Adrenal gland (tissue), 12 donors: ENCODE data around the gene FSTL5. TPM values are rescaled to one million over a fixed set of nuclear protein-coding genes. Genes with fewer than 3 reads are reported as not detected.

Experiments
- DNase-seq, 7 donors: peaks; one replicate each; pipeline ENCODE4 v3.0.0-alpha.2; 2019 to 2020
- H3K27ac ChIP-seq, 5 donors: fragments of 200-600 bp; sonication (generic) in 4 of 5; 1 replicate in 3 of 5; 2 replicates in 2 of 5; pipeline versions ENCODE4 v1.5.1 to v1.8.0; 2016 to 2020; ENCODE audit warnings: mild to moderate bottlenecking in 1 of 5
- H3K27me3 ChIP-seq: fragments of 200-600 bp; 2 replicates; pipeline ENCODE4 v1.8.0; 2021
- H3K36me3 ChIP-seq, 2 donors: fragments of 200-600 bp; replicated peaks in 1 of 2; 1 replicate in 1 of 2; 2 replicates in 1 of 2; pipeline versions ENCODE4 v1.5.1 to v1.8.0; 2018 to 2022
- H3K4me1 ChIP-seq, 2 donors: fragments of 200-600 bp; replicated peaks in 1 of 2; 1 replicate in 1 of 2; 2 replicates in 1 of 2; pipeline versions ENCODE4 v1.5.1 to v1.8.0; 2018 to 2021
- H3K4me3 ChIP-seq, 4 donors: fragments of 200-600 bp; sonication (generic) in 3 of 4; one replicate each; pipeline ENCODE4 v1.5.1; 2016 to 2018
- H3K9me3 ChIP-seq, 3 donors: fragments of 200-600 bp; sonication (generic) in 1 of 3; replicated peaks in 1 of 3; 1 replicate in 2 of 3; 2 replicates in 1 of 3; pipeline versions ENCODE4 v1.5.1 to v1.8.0; 2016 to 2021
- CTCF ChIP-seq, 6 experiments: fragments of 450-650 bp in 4 of 6; fragments of 200-600 bp in 2 of 6; sonication (generic) in 1 of 6; IDR thresholded peaks; 1 replicate in 5 of 6; 2 replicates in 1 of 6; pipeline versions ENCODE4 v1.5.1 to v1.8.0; 2016 to 2021; ENCODE audit warnings: antibody characterized with exemption in 6 of 6, mild to moderate bottlenecking in 2 of 6, moderate library complexity in 1 of 6
- POLR2A ChIP-seq, 2 donors: fragments of 450-650 bp; IDR thresholded peaks; one replicate each; pipeline ENCODE4 v1.6.1; 2017; ENCODE audit warnings: antibody characterized with exemption in 2 of 2, mild to moderate bottlenecking in 2 of 2, moderate library complexity in 1 of 2
- WGBS, 4 donors: extraction: QIAGEN DNeasy Blood & Tissue Kit in 2 of 4; methylation state at CpG; one replicate each; pipeline versions ENCODE4 v1.1.5 to v1.1.7; 2013 to 2017; 5-methylcytosine and 5-hydroxymethylcytosine counted together
- intact Hi-C, 2 donors: fragments of 100-400 bp; cut with DNase I; formaldehyde crosslinking; loops; one replicate each; pipeline versions ENCODE4 v1.14.1 to v1.15.0; 2022 to 2023
- polyA plus RNA-seq, 3 donors: library from polyadenylated mRNA; stranded (reverse); fragments of 200-250 nt in 2 of 3; fragments of 350-450 nt in 1 of 3; fragmentation: Illumina TruSeq in 1 of 3; extraction: RNeasy Lipid Tissue Mini Kit (QIAGEN cat#74804) in 1 of 3; gene quantifications; one replicate each; pipeline ENCODE4 v1.2.3, GENCODE V29; 2013 to 2014
- total RNA-seq, 9 donors: library from RNA; depleted of rRNA in 4 of 9; stranded (reverse); fragments of >200 nt in 4 of 9; fragments of 120-200 nt in 1 of 9; fragmentation: NEBNext Ultra II Directional in 1 of 9; extraction: Animal tissue kit (Norgen Biotek cat#: 25700) in 1 of 9; gene quantifications; one replicate each; pipeline versions ENCODE4 v1.1.0 to v1.2.4, GENCODE V29; 2013 to 2023
- donor health status: healthy with polysubstance abuse.
- donor health status: Bipolar disorder and iron deficiency.
- donor health status: DM: yes; HTN: yes; CAD: no.
- donor health status: DM: no; HTN: no; CAD: no.
- donor health status: DM: no; HTN: no; CAD: no.
- donor health status: DM: yes; HTN: yes; CAD: no.

The FSTL5 gene
- total and polyA plus RNA-seq, 12 donors, result 0.10 to 7.7 (median 0.64) TPM; not detected in 3

- Histone ChIP-seq H3K27ac (no peak overlapping the region), H3K9me3 (no peaks in the 10 kb centered on the region), H3K27me3 (no peaks in the 10 kb centered on the region), H3K36me3 (no peaks in the 10 kb centered on the region), H3K4me3 (no peak overlapping the region), H3K4me1 (no peaks in the 10 kb centered on the region)
- no peak for TF ChIP-seq CTCF (IDR thresholded peaks at IDR 0.05)
- TF ChIP-seq POLR2A (IDR thresholded peaks at IDR 0.05), result no peak
- intact Hi-C loops, result no loop called here
- DNase-seq, result no peak
- WGBS, 4 donors, result 69 to 74% (median 72%) methylated on average over 3 of the region's 3 CpGs
Observed at GRCh38 chr4:161403781-161404180, 760.0 kb downstream of the FSTL5 start.

- Histone ChIP-seq H3K4me3 (no peak overlapping the region), H3K36me3 (no peaks in the 10 kb centered on the region), H3K9me3 (no peaks in the 10 kb centered on the region), H3K4me1 (no peaks in the 10 kb centered on the region), H3K27ac (no peak overlapping the region), H3K27me3 (no peaks in the 10 kb centered on the region)
- intact Hi-C loops, result no loop called here
- TF ChIP-seq CTCF (IDR thresholded peaks at IDR 0.05) (no peak), POLR2A (IDR thresholded peaks at IDR 0.05) (no peak)
- 63 to 79% (median 77%) methylated on average over 3 of the region's 3 CpGs for WGBS, 4 donors
- no peak for DNase-seq
Observed at GRCh38 chr4:161393602-161394001, 770.2 kb downstream of the FSTL5 start.

GRCh38 chr4:161382655-161383054, 781.1 kb downstream of the FSTL5 start:
- no peaks in the 10 kb centered on the region for H3K4me1 ChIP-seq
- H3K9me3 ChIP-seq, result no peaks in the 10 kb centered on the region
- WGBS, 4 donors, result 85 to 91% (median 89%) methylated on average over 6 of the region's 6 CpGs
- H3K27me3 ChIP-seq, result no peaks in the 10 kb centered on the region
- no peaks in the 10 kb centered on the region for H3K36me3 ChIP-seq
- no peak overlapping the region for H3K4me3 ChIP-seq
- H3K27ac ChIP-seq, result no peak overlapping the region
- no peak for DNase-seq
- intact Hi-C loops, result no loop called here
- no peak for TF ChIP-seq CTCF (IDR thresholded peaks at IDR 0.05)
- TF ChIP-seq POLR2A (IDR thresholded peaks at IDR 0.05), result no peak

- TF ChIP-seq CTCF (IDR thresholded peaks at IDR 0.05) (no peak), POLR2A (IDR thresholded peaks at IDR 0.05) (no peak)
- Histone ChIP-seq H3K9me3 (no peaks in the 10 kb centered on the region), H3K4me3 (no peak overlapping the region), H3K4me1 (no peaks in the 10 kb centered on the region), H3K27ac (no peak overlapping the region), H3K27me3 (no peaks in the 10 kb centered on the region), H3K36me3 (no peaks in the 10 kb centered on the region)
- intact Hi-C loops, result no loop called here
- no peak for DNase-seq
Observed at GRCh38 chr4:161376275-161376674, 787.5 kb downstream of the FSTL5 start.
